H9 (cell line): ENCODE data around the gene NUTM2G. TPM values are rescaled to one million over a fixed set of nuclear protein-coding genes. Genes with fewer than 3 reads are reported as not detected.

ENCODE experiments used
- DNase-seq: peaks from one replicate; pipeline ENCODE4 v3.0.0-alpha.2; 2017
- H2AFZ ChIP-seq: one replicate; pipeline ENCODE4 v1.6.1; 2013; ENCODE audit warnings: mild to moderate bottlenecking, low read length, control low read depth, moderate library complexity
- H2AK5ac ChIP-seq: 2 replicates; pipeline ENCODE4 v1.6.1; 2013; ENCODE audit warnings: low read length, control low read depth, mixed read lengths; ENCODE audit not compliant: insufficient read length
- H2BK120ac ChIP-seq: one replicate; pipeline ENCODE4 v1.6.1; 2013; ENCODE audit warnings: low read depth, mild to moderate bottlenecking, low read length, control low read depth, inconsistent platforms; ENCODE audit not compliant: poor library complexity, severe bottlenecking
- H2BK12ac ChIP-seq: 2 replicates; pipeline ENCODE4 v1.6.1; 2013; ENCODE audit warnings: low read length, control low read depth, mixed read lengths, low read depth; ENCODE audit not compliant: insufficient read length
- H2BK15ac ChIP-seq: 2 replicates; pipeline ENCODE4 v1.6.1; 2013; ENCODE audit warnings: low read depth, low read length, control low read depth
- H2BK20ac ChIP-seq: one replicate; pipeline ENCODE4 v1.6.1; 2013; ENCODE audit warnings: low read depth, mild to moderate bottlenecking, low read length, control low read depth, inconsistent platforms; ENCODE audit not compliant: poor library complexity, severe bottlenecking
- H2BK5ac ChIP-seq: 2 replicates; pipeline ENCODE4 v1.6.1; 2013; ENCODE audit warnings: low read length, control low read depth, mixed read lengths; ENCODE audit not compliant: insufficient read length
- H3K14ac ChIP-seq: 2 replicates; pipeline ENCODE4 v1.6.1; 2013; ENCODE audit warnings: low read length, control low read depth; ENCODE audit not compliant: insufficient read depth
- H3K18ac ChIP-seq: 2 replicates; pipeline ENCODE4 v1.6.1; 2013; ENCODE audit warnings: low read depth, mild to moderate bottlenecking, mixed read lengths, low read length, control low read depth; ENCODE audit not compliant: insufficient read length
- H3K23ac ChIP-seq: 2 replicates; pipeline ENCODE4 v1.6.1; 2013; ENCODE audit warnings: low read length, control low read depth, mixed read lengths, low read depth; ENCODE audit not compliant: insufficient read length
- H3K23me2 ChIP-seq: 2 replicates; pipeline ENCODE4 v1.6.1; 2013; ENCODE audit warnings: low read depth, mild to moderate bottlenecking, mixed read lengths, low read length, control low read depth; ENCODE audit not compliant: insufficient read length, poor library complexity, severe bottlenecking
- H3K27ac ChIP-seq: 2 replicates; pipeline ENCODE4 v1.5.1; 2013; ENCODE audit warnings: low read length, control low read depth, mixed read lengths, low read depth; ENCODE audit not compliant: insufficient read length
- H3K27me3 ChIP-seq: 2 replicates; pipeline ENCODE4 v1.6.1; 2013; ENCODE audit warnings: low read length, control low read depth, inconsistent platforms; ENCODE audit not compliant: insufficient read depth
- H3K4ac ChIP-seq: 2 replicates; pipeline ENCODE4 v1.6.1; 2013; ENCODE audit warnings: low read depth, mild to moderate bottlenecking, control low read depth, inconsistent platforms, low read length, moderate library complexity
- H3K4me1 ChIP-seq: 2 replicates; pipeline ENCODE4 v1.6.1; 2013; ENCODE audit warnings: low read length, control low read depth, inconsistent platforms; ENCODE audit not compliant: insufficient read depth
- H3K4me2 ChIP-seq: 2 replicates; pipeline ENCODE4 v1.6.1; 2013; ENCODE audit warnings: low read length, control low read depth, mixed read lengths; ENCODE audit not compliant: insufficient read length, insufficient read depth
- H3K56ac ChIP-seq: 2 replicates; pipeline ENCODE4 v1.6.1; 2013; ENCODE audit warnings: low read depth, mild to moderate bottlenecking, mixed read lengths, low read length, control low read depth; ENCODE audit not compliant: insufficient read length
- H3K79me1 ChIP-seq: 2 replicates; pipeline ENCODE4 v1.6.1; 2013; ENCODE audit warnings: low read depth, mild to moderate bottlenecking, moderate library complexity, low read length, control low read depth, inconsistent platforms; ENCODE audit not compliant: insufficient read depth, poor library complexity, severe bottlenecking
- H3K79me2 ChIP-seq: 2 replicates; pipeline ENCODE4 v1.6.1; 2013; ENCODE audit warnings: low read length, control low read depth, inconsistent platforms; ENCODE audit not compliant: insufficient read depth
- H3K9ac ChIP-seq: 2 replicates; pipeline ENCODE4 v1.6.1; 2013; ENCODE audit warnings: low read length, control low read depth, mixed read lengths; ENCODE audit not compliant: insufficient read length; ENCODE audit errors: extremely low read depth
- H3K9me3 ChIP-seq: one replicate; pipeline ENCODE4 v1.6.1; 2013; ENCODE audit warnings: low read depth, low read length, inconsistent platforms; ENCODE audit not compliant: control insufficient read depth
- H3T11ph ChIP-seq: one replicate; pipeline ENCODE4 v1.6.1; 2013; ENCODE audit warnings: mild to moderate bottlenecking, low read length, control low read depth, inconsistent platforms
- H4K20me1 ChIP-seq: one replicate; pipeline ENCODE4 v1.6.1; 2013; ENCODE audit not compliant: control insufficient read depth, insufficient read length, insufficient read depth
- H4K5ac ChIP-seq: 2 replicates; pipeline ENCODE4 v1.6.1; 2013; ENCODE audit warnings: low read depth, mild to moderate bottlenecking, mixed read lengths, low read length, control low read depth; ENCODE audit not compliant: insufficient read length
- H4K8ac ChIP-seq: replicated peaks from 2 replicates; pipeline ENCODE4 v1.6.1; 2013; ENCODE audit warnings: low read length, control low read depth, mixed read lengths, low read depth; ENCODE audit not compliant: insufficient read length
- H4K91ac ChIP-seq: 2 replicates; pipeline ENCODE4 v1.6.1; 2013; ENCODE audit warnings: low read depth, mild to moderate bottlenecking, moderate library complexity, mixed read lengths, low read length, control low read depth; ENCODE audit not compliant: insufficient read length
- H3K27ac Mint-ChIP-seq, 3 experiments: 2 replicates in 2 of 3; 3 replicates in 1 of 3; pipeline ENCODE4 v1.8.0; 2020 to 2021; ENCODE audit warnings: mixed read lengths in 3 of 3, mild to moderate bottlenecking in 1 of 3, moderate library complexity in 1 of 3
- H3K27me3 Mint-ChIP-seq: 2 replicates; pipeline ENCODE4 v1.8.0; 2021; ENCODE audit warnings: low read depth, mild to moderate bottlenecking, moderate library complexity, mixed read lengths
- H3K36me3 Mint-ChIP-seq, 3 experiments: 2 replicates in 2 of 3; 3 replicates in 1 of 3; pipeline ENCODE4 v1.8.0; 2020 to 2021; ENCODE audit warnings: low read depth in 3 of 3, mixed read lengths in 3 of 3; ENCODE audit not compliant: insufficient read depth in 1 of 3
- H3K4me1 Mint-ChIP-seq, 2 experiments: 2 replicates each; pipeline ENCODE4 v1.8.0; 2020; ENCODE audit warnings: mixed read lengths in 2 of 2
- H3K4me3 Mint-ChIP-seq, 2 experiments: 2 replicates in 1 of 2; 3 replicates in 1 of 2; pipeline ENCODE4 v1.8.0; 2020 to 2021; ENCODE audit warnings: mild to moderate bottlenecking in 2 of 2, mixed read lengths in 2 of 2, moderate library complexity in 1 of 2
- H3K9me3 Mint-ChIP-seq, 2 experiments: 2 replicates in 1 of 2; 3 replicates in 1 of 2; pipeline ENCODE4 v1.8.0; 2020; ENCODE audit warnings: mild to moderate bottlenecking in 2 of 2, mixed read lengths in 2 of 2, moderate library complexity in 1 of 2
- WGBS: extraction: QIAGEN DNeasy Blood & Tissue Kit; methylation state at CpG from one replicate; pipeline ENCODE4 v1.1.7; 2013; ENCODE audit warnings: missing lambda C conversion rate, low lambda C conversion rate, mixed read lengths; ENCODE audit not compliant: insufficient read length; ENCODE audit errors: extremely low coverage; 5-methylcytosine and 5-hydroxymethylcytosine counted together
- total RNA-seq: library from RNA; stranded (reverse); gene quantifications from 2 replicates; pipeline ENCODE4 v1.2.1, GENCODE V29; 2021
- TF ChIP-seq, protein P1 (sequence below): fragments of 200-600 bp; sonication (generic); conservative IDR thresholded peaks from 3 replicates; pipeline ENCODE4 v1.8.0; 2021; ENCODE audit warnings: antibody characterized with exemption, mild to moderate bottlenecking

Gene NUTM2G
- total RNA-seq, 1 experiment from 2014 or later = 0.57 TPM

DNA sequence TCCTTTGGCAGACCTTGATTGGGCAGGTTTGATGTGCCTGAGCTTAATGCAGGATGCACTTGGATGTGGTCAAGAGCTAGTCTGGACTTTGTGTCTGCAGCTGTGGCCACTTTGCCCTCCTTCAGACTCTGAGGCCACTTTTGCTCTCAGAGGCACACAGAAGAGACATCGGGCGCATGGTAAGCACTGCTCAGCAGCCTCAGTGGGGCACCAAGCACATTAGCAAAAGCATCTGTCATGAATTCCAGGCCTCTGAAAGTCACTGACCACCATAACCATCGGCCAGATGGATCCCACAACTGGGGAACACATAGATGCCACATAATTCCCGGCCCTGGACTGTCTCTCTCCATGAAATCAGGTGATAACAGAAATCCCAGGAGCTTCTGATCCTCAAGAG is 40.1 kb upstream of the NUTM2G start:
- no peak overlapping the region for H4K8ac ChIP-seq
- H3K9ac ChIP-seq = no peak overlapping the region
- H4K20me1 ChIP-seq = no peaks in the 10 kb centered on the region
- no peaks in the 10 kb centered on the region for H3K4me1 ChIP-seq
- no peak overlapping the region for H3K18ac ChIP-seq
- no peak overlapping the region for H3K56ac ChIP-seq
- Mint-ChIP-seq H3K4me3 (no peak overlapping the region), H3K9me3 (no peaks in the 10 kb centered on the region), H3K36me3 (peaks cover 5 to 9% (median 6%) of the 10 kb centered on the region in 3 experiments; a peak in 3 of 7 replicates), H3K27ac (no peak overlapping the region), H3K4me1 (no peaks in the 10 kb centered on the region), H3K27me3 (no peaks in the 10 kb centered on the region)
- no peak overlapping the region for H2BK120ac ChIP-seq
- no peak overlapping the region for H3K23ac ChIP-seq
- H2BK20ac ChIP-seq = no peak overlapping the region
- no peaks in the 10 kb centered on the region for H3K27me3 ChIP-seq
- no peaks in the 10 kb centered on the region for H3K79me2 ChIP-seq
- no peak overlapping the region for H3K27ac ChIP-seq
- no peak overlapping the region for H2AFZ ChIP-seq
- no peak overlapping the region for H4K5ac ChIP-seq
- no peak overlapping the region for H3K14ac ChIP-seq
- H2BK15ac ChIP-seq = no peak overlapping the region
- no peak overlapping the region for H3K4me2 ChIP-seq
- WGBS = no CpG with 5 or more reads among the region's 4 CpGs
- DNase-seq = no peak
- no peak overlapping the region for H4K91ac ChIP-seq
- H2BK12ac ChIP-seq = no peak overlapping the region
- no peaks in the 10 kb centered on the region for H3K23me2 ChIP-seq
- H2BK5ac ChIP-seq = no peak overlapping the region
- no peaks in the 10 kb centered on the region for H3K9me3 ChIP-seq
- no peak overlapping the region for H2AK5ac ChIP-seq
- TF ChIP-seq, protein P1, sequence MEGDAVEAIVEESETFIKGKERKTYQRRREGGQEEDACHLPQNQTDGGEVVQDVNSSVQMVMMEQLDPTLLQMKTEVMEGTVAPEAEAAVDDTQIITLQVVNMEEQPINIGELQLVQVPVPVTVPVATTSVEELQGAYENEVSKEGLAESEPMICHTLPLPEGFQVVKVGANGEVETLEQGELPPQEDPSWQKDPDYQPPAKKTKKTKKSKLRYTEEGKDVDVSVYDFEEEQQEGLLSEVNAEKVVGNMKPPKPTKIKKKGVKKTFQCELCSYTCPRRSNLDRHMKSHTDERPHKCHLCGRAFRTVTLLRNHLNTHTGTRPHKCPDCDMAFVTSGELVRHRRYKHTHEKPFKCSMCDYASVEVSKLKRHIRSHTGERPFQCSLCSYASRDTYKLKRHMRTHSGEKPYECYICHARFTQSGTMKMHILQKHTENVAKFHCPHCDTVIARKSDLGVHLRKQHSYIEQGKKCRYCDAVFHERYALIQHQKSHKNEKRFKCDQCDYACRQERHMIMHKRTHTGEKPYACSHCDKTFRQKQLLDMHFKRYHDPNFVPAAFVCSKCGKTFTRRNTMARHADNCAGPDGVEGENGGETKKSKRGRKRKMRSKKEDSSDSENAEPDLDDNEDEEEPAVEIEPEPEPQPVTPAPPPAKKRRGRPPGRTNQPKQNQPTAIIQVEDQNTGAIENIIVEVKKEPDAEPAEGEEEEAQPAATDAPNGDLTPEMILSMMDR = no peak
- no peak overlapping the region for H3T11ph ChIP-seq
- H3K79me1 ChIP-seq = no peaks in the 10 kb centered on the region
- no peak overlapping the region for H3K4ac ChIP-seq
